Measurements from ENCODE around the gene NUDT14.
A peak's percentile ranks its signal among the peaks of the same experiment; 100 is the strongest.

Gene NUDT14

GRCh38 chr14:105200074-105200473 is 19.0 kb upstream of the NUDT14 start:
- Histone ChIP-seq H3K79me2 (ENCODE audit: control insufficient read depth, insufficient read depth, low read length) (no peaks in the 10 kb centered on the region), H3K79me1 (ENCODE audit: low read length) (no peaks in the 10 kb centered on the region), H3K4me2 (ENCODE audit: low read length) (no peak overlapping the region), H3K27ac (ENCODE audit: low read depth, low read length) (no peak overlapping the region), H2BK120ac (ENCODE audit: low read depth, low read length) (no peak overlapping the region), H3K4me1 (ENCODE audit: control insufficient read depth, low read depth, low read length) (peaks cover 7% of the 10 kb centered on the region), H2BK5ac (ENCODE audit: low read length) (no peak overlapping the region), H2AK5ac (ENCODE audit: low read length) (no peak overlapping the region), H4K8ac (ENCODE audit: low read depth, low read length) (no peak overlapping the region), H3K4ac (ENCODE audit: low read depth, low read length) (no peak overlapping the region), H4K5ac (ENCODE audit: low read length) (no peak overlapping the region), H2BK15ac (replicated peaks; ENCODE audit: low read depth) (no peak overlapping the region), H3K36me3 (ENCODE audit: control insufficient read depth, insufficient read depth, low read length) (no peaks in the 10 kb centered on the region), H3K27me3 (ENCODE audit: insufficient read depth, low read length, poor library complexity) (no peaks in the 10 kb centered on the region), H3K9ac (ENCODE audit: low read length) (no peak overlapping the region), H3K18ac (ENCODE audit: low read length) (no peak overlapping the region), H3K4me3 (ENCODE audit: low read length) (no peak overlapping the region), H3K23ac (ENCODE audit: low read length) (no peak overlapping the region), H3K56ac (ENCODE audit: low read length) (no peak overlapping the region)
- WGBS (ENCODE audit: extremely low coverage, insufficient coverage, low lambda C conversion rate), result no CpG with 5 or more reads among the region's 10 CpGs
- no peak for DNase-seq

- H3K4me3 ChIP-seq (ENCODE audit: low read length), result no peak overlapping the region
- no peak overlapping the region for H2BK15ac ChIP-seq (replicated peaks; ENCODE audit: low read depth)
- peaks cover 7% of the 10 kb centered on the region for H3K4me1 ChIP-seq (ENCODE audit: control insufficient read depth, low read depth, low read length)
- H4K5ac ChIP-seq (ENCODE audit: low read length), result no peak overlapping the region
- H2BK120ac ChIP-seq (ENCODE audit: low read depth, low read length), result no peak overlapping the region
- H3K79me1 ChIP-seq (ENCODE audit: low read length), result no peaks in the 10 kb centered on the region
- H3K9ac ChIP-seq (ENCODE audit: low read length), result no peak overlapping the region
- no peak overlapping the region for H2BK5ac ChIP-seq (ENCODE audit: low read length)
- H3K23ac ChIP-seq (ENCODE audit: low read length), result no peak overlapping the region
- no peak overlapping the region for H3K27ac ChIP-seq (ENCODE audit: low read depth, low read length)
- H3K27me3 ChIP-seq (ENCODE audit: insufficient read depth, low read length, poor library complexity), result no peaks in the 10 kb centered on the region
- no peaks in the 10 kb centered on the region for H3K79me2 ChIP-seq (ENCODE audit: control insufficient read depth, insufficient read depth, low read length)
- H3K36me3 ChIP-seq (ENCODE audit: control insufficient read depth, insufficient read depth, low read length), result no peaks in the 10 kb centered on the region
- no peak for DNase-seq
- no peak overlapping the region for H3K4ac ChIP-seq (ENCODE audit: low read depth, low read length)
- H3K18ac ChIP-seq (ENCODE audit: low read length), result no peak overlapping the region
- no peak overlapping the region for H3K56ac ChIP-seq (ENCODE audit: low read length)
- H3K4me2 ChIP-seq (ENCODE audit: low read length), result no peak overlapping the region
- no CpG with 5 or more reads among the region's 18 CpGs for WGBS (ENCODE audit: extremely low coverage, insufficient coverage, low lambda C conversion rate)
- no peak overlapping the region for H2AK5ac ChIP-seq (ENCODE audit: low read length)
- no peak overlapping the region for H4K8ac ChIP-seq (ENCODE audit: low read depth, low read length)
These were observed 18.0 kb upstream of the NUDT14 start for GRCh38 chr14:105199093-105199492.

GRCh38 chr14:105198588-105198987 is 17.5 kb upstream of the NUDT14 start:
- Histone ChIP-seq H3K4ac (ENCODE audit: low read depth, low read length) (no peak overlapping the region), H2BK5ac (ENCODE audit: low read length) (no peak overlapping the region), H2AK5ac (ENCODE audit: low read length) (no peak overlapping the region), H3K36me3 (ENCODE audit: control insufficient read depth, insufficient read depth, low read length) (no peaks in the 10 kb centered on the region), H2BK120ac (ENCODE audit: low read depth, low read length) (no peak overlapping the region), H3K79me2 (ENCODE audit: control insufficient read depth, insufficient read depth, low read length) (no peaks in the 10 kb centered on the region), H3K4me3 (ENCODE audit: low read length) (no peak overlapping the region), H3K4me2 (ENCODE audit: low read length) (no peak overlapping the region), H3K27me3 (ENCODE audit: insufficient read depth, low read length, poor library complexity) (no peaks in the 10 kb centered on the region), H3K4me1 (ENCODE audit: control insufficient read depth, low read depth, low read length) (peaks cover 7% of the 10 kb centered on the region), H4K8ac (ENCODE audit: low read depth, low read length) (no peak overlapping the region), H3K79me1 (ENCODE audit: low read length) (no peaks in the 10 kb centered on the region), H3K56ac (ENCODE audit: low read length) (peak overlapping the region; percentile 7), H3K18ac (ENCODE audit: low read length) (no peak overlapping the region), H3K23ac (ENCODE audit: low read length) (no peak overlapping the region), H3K9ac (ENCODE audit: low read length) (no peak overlapping the region), H4K5ac (ENCODE audit: low read length) (no peak overlapping the region), H2BK15ac (replicated peaks; ENCODE audit: low read depth) (no peak overlapping the region), H3K27ac (ENCODE audit: low read depth, low read length) (no peak overlapping the region)
- no peak for DNase-seq
- no CpG with 5 or more reads among the region's 4 CpGs for WGBS (ENCODE audit: extremely low coverage, insufficient coverage, low lambda C conversion rate)

- peak; percentile 64 for DNase-seq
- H3K4me1 ChIP-seq (ENCODE audit: control insufficient read depth, low read depth, low read length), result peaks cover 7% of the 10 kb centered on the region
- no peak overlapping the region for H4K5ac ChIP-seq (ENCODE audit: low read length)
- H3K4me3 ChIP-seq (ENCODE audit: low read length), result no peak overlapping the region
- H3K4me2 ChIP-seq (ENCODE audit: low read length), result no peak overlapping the region
- no CpG with 5 or more reads among the region's 15 CpGs for WGBS (ENCODE audit: extremely low coverage, insufficient coverage, low lambda C conversion rate)
- H3K36me3 ChIP-seq (ENCODE audit: control insufficient read depth, insufficient read depth, low read length), result no peaks in the 10 kb centered on the region
- H3K27me3 ChIP-seq (ENCODE audit: insufficient read depth, low read length, poor library complexity), result no peaks in the 10 kb centered on the region
- H3K27ac ChIP-seq (ENCODE audit: low read depth, low read length), result no peak overlapping the region
- no peak overlapping the region for H2BK15ac ChIP-seq (replicated peaks; ENCODE audit: low read depth)
- H3K79me2 ChIP-seq (ENCODE audit: control insufficient read depth, insufficient read depth, low read length), result no peaks in the 10 kb centered on the region
- no peak overlapping the region for H3K4ac ChIP-seq (ENCODE audit: low read depth, low read length)
- no peak overlapping the region for H3K23ac ChIP-seq (ENCODE audit: low read length)
- H4K8ac ChIP-seq (ENCODE audit: low read depth, low read length), result no peak overlapping the region
- no peaks in the 10 kb centered on the region for H3K79me1 ChIP-seq (ENCODE audit: low read length)
- no peak overlapping the region for H3K18ac ChIP-seq (ENCODE audit: low read length)
- no peak overlapping the region for H2BK5ac ChIP-seq (ENCODE audit: low read length)
- no peak overlapping the region for H2AK5ac ChIP-seq (ENCODE audit: low read length)
- no peak overlapping the region for H3K9ac ChIP-seq (ENCODE audit: low read length)
- no peak overlapping the region for H2BK120ac ChIP-seq (ENCODE audit: low read depth, low read length)
- H3K56ac ChIP-seq (ENCODE audit: low read length), result no peak overlapping the region
These were observed 16.1 kb upstream of the NUDT14 start for GRCh38 chr14:105197211-105197641.

- H3K23ac ChIP-seq (ENCODE audit: low read length), result no peak overlapping the region
- H3K4me1 ChIP-seq (ENCODE audit: control insufficient read depth, low read depth, low read length), result peaks cover 7% of the 10 kb centered on the region
- no peak overlapping the region for H3K4me3 ChIP-seq (ENCODE audit: low read length)
- no peak overlapping the region for H4K8ac ChIP-seq (ENCODE audit: low read depth, low read length)
- no peak overlapping the region for H2BK15ac ChIP-seq (replicated peaks; ENCODE audit: low read depth)
- H3K18ac ChIP-seq (ENCODE audit: low read length), result peak overlapping the region; percentile 42
- no peak overlapping the region for H2AK5ac ChIP-seq (ENCODE audit: low read length)
- no peak overlapping the region for H2BK120ac ChIP-seq (ENCODE audit: low read depth, low read length)
- H3K56ac ChIP-seq (ENCODE audit: low read length), result peak overlapping the region; percentile 76
- no peaks in the 10 kb centered on the region for H3K79me2 ChIP-seq (ENCODE audit: control insufficient read depth, insufficient read depth, low read length)
- peak; percentile 79 for DNase-seq
- no peaks in the 10 kb centered on the region for H3K27me3 ChIP-seq (ENCODE audit: insufficient read depth, low read length, poor library complexity)
- H2BK5ac ChIP-seq (ENCODE audit: low read length), result no peak overlapping the region
- H3K27ac ChIP-seq (ENCODE audit: low read depth, low read length), result peak overlapping the region; percentile 13
- no peaks in the 10 kb centered on the region for H3K79me1 ChIP-seq (ENCODE audit: low read length)
- no CpG with 5 or more reads among the region's 58 CpGs for WGBS (ENCODE audit: extremely low coverage, insufficient coverage, low lambda C conversion rate)
- no peak overlapping the region for H3K4ac ChIP-seq (ENCODE audit: low read depth, low read length)
- H3K9ac ChIP-seq (ENCODE audit: low read length), result peak overlapping the region; percentile 50
- peak overlapping the region; percentile 14 for H3K4me2 ChIP-seq (ENCODE audit: low read length)
- H4K5ac ChIP-seq (ENCODE audit: low read length), result no peak overlapping the region
- H3K36me3 ChIP-seq (ENCODE audit: control insufficient read depth, insufficient read depth, low read length), result no peaks in the 10 kb centered on the region
These were observed 15.3 kb upstream of the NUDT14 start for GRCh38 chr14:105196265-105196960.
